Motor neuron (in vitro differentiated cells): ENCODE measurements around the gene TRUB1. TPM values are rescaled to one million over a fixed set of nuclear protein-coding genes. Genes with fewer than 3 reads are reported as not detected.

Experiments
- ATAC-seq, 8 experiments: fragments of 200-7000 bp; cut with Tn5 transposase; replicated peaks in 6 of 8; 2 replicates each; pipeline ENCODE4 v1.8.0; 2021; ENCODE audit warnings: mild to moderate bottlenecking in 8 of 8, moderate library complexity in 8 of 8
- H3K27ac ChIP-seq, 2 donors: fragments of 250-450 bp; sonication (Bioruptor Pico); 2 replicates each; pipeline ENCODE4 v1.9.0; 2021; ENCODE audit warnings: antibody characterized with exemption in 2 of 2, mild to moderate bottlenecking in 2 of 2, moderate library complexity in 1 of 2
- H3K4me1 ChIP-seq, 2 donors: fragments of 250-450 bp; sonication (Bioruptor Pico); replicated peaks in 1 of 2; 2 replicates each; pipeline ENCODE4 v1.6.1; 2021; ENCODE audit warnings: antibody characterized with exemption in 2 of 2, mild to moderate bottlenecking in 2 of 2, moderate library complexity in 1 of 2
- H3K4me3 ChIP-seq, 5 donors: fragments of 250-450 bp; sonication (Bioruptor Pico); 2 replicates each; pipeline ENCODE4 v1.9.0; 2021; ENCODE audit warnings: antibody characterized with exemption in 5 of 5, mild to moderate bottlenecking in 5 of 5, moderate library complexity in 4 of 5
- whole genome bisulfite sequencing, 10 experiments: fragments of 450-650 bp; shearing (Covaris generic); methylation state at CpG; one replicate each; pipeline ENCODE4 v1.0.0; 2022; 5-methylcytosine and 5-hydroxymethylcytosine counted together
- in situ Hi-C, 9 experiments: fragments of 400-800 bp; cut with MboI; loops; one replicate each; pipeline ENCODE4 v1.15.0; 2021; ENCODE audit warnings: low sequenced_read_pairs in 9 of 9, low pct_unique_long_range_greater_than_20kb in 2 of 9; ENCODE audit not compliant: unreplicated experiment in 9 of 9
- total RNA-seq, 8 experiments: library from RNA; unstranded; fragments of 300-600 nt; gene quantifications; 2 replicates each; pipeline versions ENCODE4 v1.2.3 to v1.2.4, GENCODE V29; 2022

Gene TRUB1
- total RNA-seq, 8 experiments from 2014 or later, result 30.3 to 48.0 (median 33.0) TPM

GRCh38 chr10:114911801-114912469, 26.1 kb upstream of the TRUB1 start:
- WGBS, 10 experiments, result 20 to 92% (median 77%) methylated on average over 1 to 5 of the region's 5 CpGs

GRCh38 chr10:114912470-114912859, 25.5 kb upstream of the TRUB1 start:
- ATAC-seq, result peak in 3 of 8 experiments; percentile 61 to 84 (median 64)
- H3K4me3 ChIP-seq, result no peak overlapping the region
- no peak overlapping the region for H3K27ac ChIP-seq
- H3K4me1 ChIP-seq, result peaks cover 3 to 5% of the 10 kb centered on the region in 2 donors
- in situ Hi-C loops, result no loop called here
- WGBS, 10 experiments, result 0 to 100% (median 58%) methylated on average over 1 to 2 of the region's 2 CpGs; no CpG with 5 or more reads in 3 of the 10 experiments

More at GRCh38 chr10:114911801-114912469, 26.1 kb upstream of the TRUB1 start:
- Histone ChIP-seq H3K4me3 (no peak overlapping the region), H3K4me1 (peaks cover 3 to 5% of the 10 kb centered on the region in 2 donors), H3K27ac (no peak overlapping the region)
- in situ Hi-C loops, result no loop called here
- ATAC-seq, result peak in 3 of 8 experiments; percentile 12 to 25 (median 16)

GRCh38 chr10:114914560-114914959, 23.4 kb upstream of the TRUB1 start:
- Histone ChIP-seq H3K27ac (no peak overlapping the region), H3K4me3 (no peak overlapping the region), H3K4me1 (peaks cover 15 to 22% of the 10 kb centered on the region in 2 donors)
- 17 to 100% (median 82%) methylated on average over 1 to 3 of the region's 3 CpGs for WGBS, 10 experiments
- in situ Hi-C loops, result no loop called here
- no peak for ATAC-seq

- no peak overlapping the region for H3K27ac ChIP-seq
- in situ Hi-C loops, result no loop called here
- WGBS, 10 experiments, result 8 to 70% (median 33%) methylated on average over 1 to 2 of the region's 2 CpGs
- peak in 2 of 8 experiments; percentile 41 for ATAC-seq
- H3K4me3 ChIP-seq, result no peak overlapping the region
- peaks cover 15 to 22% of the 10 kb centered on the region in 2 donors for H3K4me1 ChIP-seq
Measured at GRCh38 chr10:114915294-114915693, 22.7 kb upstream of the TRUB1 start.

- no peak overlapping the region for H3K27ac ChIP-seq
- no peak for ATAC-seq
- peaks cover 15 to 24% of the 10 kb centered on the region in 2 donors for H3K4me1 ChIP-seq
- H3K4me3 ChIP-seq, result no peak overlapping the region
- 70 to 100% (median 96%) methylated on average over 2 to 8 of the region's 10 CpGs for WGBS, 10 experiments
- in situ Hi-C loops, result no loop called here
Measured at GRCh38 chr10:114916653-114917052, 21.3 kb upstream of the TRUB1 start.

GRCh38 chr10:114917459-114917858, 20.5 kb upstream of the TRUB1 start:
- H3K27ac ChIP-seq, result no peak overlapping the region
- no peak overlapping the region for H3K4me3 ChIP-seq
- peaks cover 15 to 32% of the 10 kb centered on the region in 2 donors for H3K4me1 ChIP-seq
- no peak for ATAC-seq
- in situ Hi-C loops, result no loop called here
- 80 to 100% (median 90%) methylated on average over 1 of the region's 1 CpG; no CpG with 5 or more reads in 6 of the 10 experiments for WGBS, 10 experiments

GRCh38 chr10:114917927-114918672, 19.9 kb upstream of the TRUB1 start:
- no peak overlapping the region for H3K27ac ChIP-seq
- ATAC-seq, result peak in 4 of 8 experiments; percentile 55 to 69 (median 60)
- H3K4me1 ChIP-seq, result peaks cover 15 to 32% of the 10 kb centered on the region in 2 donors
- WGBS, 10 experiments, result 4 to 67% (median 30%) methylated on average over 1 to 3 of the region's 3 CpGs; no CpG with 5 or more reads in 2 of the 10 experiments
- H3K4me3 ChIP-seq, result no peak overlapping the region
- in situ Hi-C loops, result no loop called here

GRCh38 chr10:114920459-114920858, 17.5 kb upstream of the TRUB1 start:
- no peak for ATAC-seq
- no peak overlapping the region for H3K27ac ChIP-seq
- in situ Hi-C loops, result no loop called here
- no peak overlapping the region for H3K4me3 ChIP-seq
- H3K4me1 ChIP-seq, result peaks cover 17 to 40% of the 10 kb centered on the region in 2 donors
- WGBS, 10 experiments, result 13 to 100% (median 82%) methylated on average over 1 of the region's 1 CpG; no CpG with 5 or more reads in 2 of the 10 experiments

GRCh38 chr10:114922003-114922402, 16.0 kb upstream of the TRUB1 start:
- peak in 3 of 8 experiments; percentile 62 to 92 (median 63) for ATAC-seq
- in situ Hi-C loops, result no loop called here
- WGBS, 10 experiments, result 3 to 86% (median 74%) methylated on average over 3 to 4 of the region's 4 CpGs
- Histone ChIP-seq H3K4me3 (no peak overlapping the region), H3K4me1 (peaks cover 24 to 54% of the 10 kb centered on the region in 2 donors), H3K27ac (no peak overlapping the region)

- peaks cover 30 to 60% of the 10 kb centered on the region in 2 donors for H3K4me1 ChIP-seq
- no peak overlapping the region for H3K27ac ChIP-seq
- in situ Hi-C loops, result no loop called here
- no peak overlapping the region for H3K4me3 ChIP-seq
- no peak for ATAC-seq
- 0 to 100% (median 82%) methylated on average over 1 to 2 of the region's 2 CpGs for WGBS, 10 experiments
Measured at GRCh38 chr10:114923551-114923950, 14.4 kb upstream of the TRUB1 start.

GRCh38 chr10:114925587-114926586, 12.1 kb upstream of the TRUB1 start:
- WGBS, 10 experiments, result 0 to 52% (median 30%) methylated on average over 1 to 3 of the region's 3 CpGs; no CpG with 5 or more reads in 3 of the 10 experiments
- ATAC-seq, result peak; percentile 61 to 97 (median 94)
- in situ Hi-C loops, result no loop called here
- no peak overlapping the region for H3K27ac ChIP-seq
- no peak overlapping the region for H3K4me3 ChIP-seq
- H3K4me1 ChIP-seq, result peaks cover 24 to 58% of the 10 kb centered on the region in 2 donors

GRCh38 chr10:114928818-114929217, 9.2 kb upstream of the TRUB1 start:
- WGBS, 10 experiments, result 29 to 95% (median 75%) methylated on average over 1 to 2 of the region's 2 CpGs; no CpG with 5 or more reads in 4 of the 10 experiments

More at GRCh38 chr10:114928818-114929217, 9.2 kb upstream of the TRUB1 start:
- Histone ChIP-seq H3K4me3 (no peak overlapping the region), H3K27ac (no peak overlapping the region), H3K4me1 (peaks cover 24 to 48% of the 10 kb centered on the region in 2 donors)
- ATAC-seq, result no peak
- in situ Hi-C loops, result no loop called here
